Kidney glomerular epithelial cell (primary cell): ENCODE results near the gene PPIH.
"Not testable (repeated sequence)": the region's sequence is repeated elsewhere in the genome, so short reads cannot be mapped to it uniquely, and the experiment has no call there.

Experiments used
- DNase-seq: peaks from one replicate; lab custom pipeline; 2025; lab: John Stamatoyannopoulos, UW

PPIH gene

GRCh38 chr1:42682484-42682738, 24.2 kb downstream of the PPIH start:
- DNase-seq: not testable (repeated sequence)

- no peak for DNase-seq
Measured at GRCh38 chr1:42682739-42683531, 24.7 kb downstream of the PPIH start.

- DNase-seq: no peak
Measured at GRCh38 chr1:42684139-42684538, 25.9 kb downstream of the PPIH start.

GRCh38 chr1:42686418-42686817, 28.2 kb downstream of the PPIH start:
- DNase-seq: no peak

- no peak for DNase-seq
Measured at GRCh38 chr1:42689912-42690311, 31.7 kb downstream of the PPIH start.

GRCh38 chr1:42690477-42691156, 32.4 kb downstream of the PPIH start:
- no peak for DNase-seq

GRCh38 chr1:42691157-42691498, 32.9 kb downstream of the PPIH start:
- no peak for DNase-seq

GRCh38 chr1:42692461-42692860, 34.2 kb downstream of the PPIH start:
- no peak for DNase-seq

- no peak for DNase-seq
Measured at GRCh38 chr1:42692911-42693310, 34.7 kb downstream of the PPIH start.

- no peak for DNase-seq
Measured at GRCh38 chr1:42698081-42698813, 40.0 kb downstream of the PPIH start.

GRCh38 chr1:42700006-42700405, 41.8 kb downstream of the PPIH start:
- DNase-seq: no peak

GRCh38 chr1:42703888-42704464, 45.8 kb downstream of the PPIH start:
- no peak for DNase-seq

- not testable (repeated sequence) for DNase-seq
Measured at GRCh38 chr1:42712808-42713207, 54.6 kb downstream of the PPIH start.

GRCh38 chr1:42713293-42713692, 55.1 kb downstream of the PPIH start:
- DNase-seq: no peak

- not testable (repeated sequence) for DNase-seq
Measured at GRCh38 chr1:42714441-42714840, 56.2 kb downstream of the PPIH start.

- no peak for DNase-seq
Measured at GRCh38 chr1:42720868-42721267, 62.6 kb downstream of the PPIH start.

- DNase-seq: no peak
Measured at GRCh38 chr1:42721926-42722325, 63.7 kb downstream of the PPIH start.

- not testable (repeated sequence) for DNase-seq
Measured at GRCh38 chr1:42722403-42722802, 64.2 kb downstream of the PPIH start.

- no peak for DNase-seq
Measured at GRCh38 chr1:42723511-42723910, 65.3 kb downstream of the PPIH start.

- DNase-seq: not testable (repeated sequence)
Measured at GRCh38 chr1:42725820-42726219, 67.6 kb downstream of the PPIH start.
